Heart left ventricle (tissue), 13 donors: ENCODE results near the gene CLNK.

Experiments used
- CTCF ChIP-seq, 12 donors: fragments of 200-600 bp; sonication (generic) in 4 of 12; IDR thresholded peaks; one replicate each; pipeline versions ENCODE4 v1.5.0 to v1.8.0; 2018 to 2022; ENCODE audit warnings: antibody characterized with exemption in 12 of 12, mild to moderate bottlenecking in 5 of 12
- POLR2A ChIP-seq, 2 donors: fragments of 450-650 bp; IDR thresholded peaks; one replicate each; pipeline ENCODE4 v1.6.1; 2017; ENCODE audit warnings: antibody characterized with exemption in 2 of 2, mild to moderate bottlenecking in 2 of 2, moderate library complexity in 2 of 2
- donor health status: ischemic (EF 13 %, LVEDD 7.1; RV severe dilation, severe dysfunction).
- donor health status: DM: no; HTN: yes; CAD: no.
- donor health status: DM: no; HTN: no; CAD: no.
- donor health status: ischemic (EF 25% LVEDD 6.9; RV normal size, moderate dysfunction).
- donor health status: ischemic (EF 25% LVEDD 5.7; RV mildly dilated, moderate dysfunction).
- donor health status: ischemic (EF 35%, LVEDD 5.7; RV mildly dilated, moderate dysfunction).
- donor health status: nonischemic (EF 11% LVEDD 7.7; RV severe dilation, severe dysfunction).
- donor health status: DM: yes; HTN: yes; CAD: no.
- donor health status: PGD.
- donor health status: ischemic (EF 29% LVEDD 5.4; RV normal size, mild dysfunction).
- donor health status: nonischemic (EF 23%, LVEDD 6.1; RV moderate dilation, normal function).

- TF ChIP-seq CTCF (IDR thresholded peaks at IDR 0.05) (no peak), POLR2A (IDR thresholded peaks at IDR 0.05) (no peak)
These were observed 201.7 kb downstream of the CLNK start for GRCh38 chr4:10482913-10483312.
